T-helper 9 cell (primary cell): Measurements from ENCODE around the gene PRSS22.

ENCODE experiments used
- DNase-seq: peaks from one replicate; pipeline ENCODE4 v3.0.0-alpha.2; 2020

PRSS22 gene

DNA sequence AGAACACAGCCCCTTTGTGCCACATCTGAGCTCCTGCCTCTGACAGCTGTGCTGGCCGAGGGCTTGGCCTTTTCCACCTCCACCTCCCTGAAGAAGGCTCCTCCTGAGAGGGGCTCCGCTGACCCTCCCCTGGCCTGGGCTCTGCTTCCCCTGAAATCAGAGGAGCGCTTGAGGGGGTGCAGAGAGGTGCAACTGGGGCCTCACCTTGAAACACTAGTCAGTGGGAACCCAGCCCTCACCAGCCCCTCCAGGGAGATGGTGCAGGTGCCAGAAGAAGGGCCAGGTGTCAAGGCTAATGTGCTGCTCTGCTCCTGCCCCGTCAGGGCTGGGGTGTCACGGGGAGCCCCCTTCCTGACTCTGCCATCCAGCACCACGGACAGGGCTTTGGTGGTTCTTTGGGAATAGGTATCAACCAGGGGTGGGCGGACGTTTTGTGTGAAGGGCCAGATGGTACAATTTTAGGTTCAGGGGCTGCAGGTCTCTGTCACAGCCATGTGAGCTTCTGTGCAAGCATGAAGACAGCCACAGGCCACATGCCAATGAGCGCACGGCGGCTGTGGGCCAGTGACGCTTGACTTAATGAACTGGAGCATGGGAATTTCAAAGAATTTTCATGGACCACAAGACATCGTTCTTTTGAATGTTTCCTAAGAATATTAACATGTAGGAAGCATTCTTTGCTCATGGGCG, 30.0 kb downstream of the PRSS22 start:
- DNase-seq = no peak

DNA sequence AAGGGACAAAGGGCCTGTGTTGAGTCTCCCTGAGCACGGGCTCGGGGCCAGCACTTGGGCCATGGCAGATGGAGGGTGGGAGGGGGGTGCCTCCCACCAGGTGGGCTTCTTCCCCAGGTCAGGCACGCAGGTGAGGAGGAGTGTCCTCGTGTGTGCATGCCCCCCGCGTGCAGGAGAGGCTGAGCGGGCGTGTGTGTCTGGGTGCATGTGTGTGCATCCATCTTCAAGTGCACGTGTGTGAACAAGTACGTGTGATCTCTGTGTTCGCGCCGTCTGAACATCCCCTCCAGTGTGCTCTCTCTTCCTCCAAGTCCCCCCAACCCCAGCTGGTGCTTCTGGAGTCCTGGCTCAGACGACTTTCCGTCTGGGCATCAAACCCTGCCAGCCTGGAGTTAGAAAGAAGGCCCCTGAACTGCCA, 30.6 kb downstream of the PRSS22 start:
- DNase-seq = no peak

DNA sequence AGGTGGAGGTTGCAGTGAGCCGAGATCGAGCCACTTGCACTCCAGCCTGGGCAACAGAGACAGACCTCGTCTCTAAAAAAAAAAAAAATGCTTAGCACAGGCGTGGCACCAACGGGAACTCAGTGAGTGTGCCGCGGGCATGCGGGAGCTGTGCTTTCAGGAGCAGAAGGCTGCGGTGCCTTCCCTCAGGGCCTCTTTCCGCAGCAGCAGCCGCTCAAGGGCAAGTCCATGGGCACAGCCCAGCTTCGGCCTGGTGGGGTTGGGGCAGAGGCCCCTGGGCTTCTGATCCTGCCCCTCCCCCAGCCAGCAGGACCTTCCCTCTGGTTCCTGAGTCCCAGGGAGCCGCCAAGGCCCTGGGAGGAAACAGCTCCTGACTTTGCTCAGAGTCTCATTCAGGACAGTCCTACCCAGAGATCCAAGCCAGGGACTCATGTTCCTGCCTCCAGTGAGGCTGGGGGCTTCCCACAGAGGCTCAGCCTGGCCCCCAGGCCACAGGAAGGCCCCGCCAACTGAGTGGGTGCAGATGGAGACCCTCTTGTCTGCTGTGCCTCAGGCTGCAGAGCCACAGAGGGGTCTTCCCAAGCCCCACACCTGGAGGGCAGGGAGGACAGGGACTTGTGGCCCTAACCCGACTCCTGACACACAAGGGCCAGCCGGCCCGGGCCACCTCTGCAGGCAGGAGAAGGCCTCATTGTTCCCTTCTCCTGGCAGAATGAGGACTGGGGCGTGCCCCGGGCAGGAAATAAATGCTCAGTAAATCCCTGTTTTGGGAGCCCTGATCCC, 31.2 kb downstream of the PRSS22 start:
- DNase-seq = no peak

DNA sequence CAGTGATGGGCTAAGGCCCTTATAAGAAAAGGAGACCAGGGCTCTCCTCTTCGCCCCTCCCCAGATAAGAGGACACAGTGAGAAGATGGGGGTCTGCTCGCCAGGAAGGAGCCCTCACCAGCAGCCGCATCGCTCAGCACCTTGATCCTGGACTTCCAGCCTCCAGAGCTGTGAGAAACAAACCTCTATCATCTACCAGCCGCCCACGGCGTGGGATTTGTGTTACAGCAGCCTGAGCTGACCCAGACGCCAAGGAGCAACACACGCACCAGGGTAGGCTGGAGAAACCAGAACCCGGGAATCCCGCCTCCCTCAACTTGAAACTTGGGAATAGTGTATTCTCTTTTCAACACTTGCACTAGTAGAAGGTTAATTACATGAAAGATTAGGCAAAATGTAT, 32.1 kb downstream of the PRSS22 start:
- DNase-seq = no peak

DNA sequence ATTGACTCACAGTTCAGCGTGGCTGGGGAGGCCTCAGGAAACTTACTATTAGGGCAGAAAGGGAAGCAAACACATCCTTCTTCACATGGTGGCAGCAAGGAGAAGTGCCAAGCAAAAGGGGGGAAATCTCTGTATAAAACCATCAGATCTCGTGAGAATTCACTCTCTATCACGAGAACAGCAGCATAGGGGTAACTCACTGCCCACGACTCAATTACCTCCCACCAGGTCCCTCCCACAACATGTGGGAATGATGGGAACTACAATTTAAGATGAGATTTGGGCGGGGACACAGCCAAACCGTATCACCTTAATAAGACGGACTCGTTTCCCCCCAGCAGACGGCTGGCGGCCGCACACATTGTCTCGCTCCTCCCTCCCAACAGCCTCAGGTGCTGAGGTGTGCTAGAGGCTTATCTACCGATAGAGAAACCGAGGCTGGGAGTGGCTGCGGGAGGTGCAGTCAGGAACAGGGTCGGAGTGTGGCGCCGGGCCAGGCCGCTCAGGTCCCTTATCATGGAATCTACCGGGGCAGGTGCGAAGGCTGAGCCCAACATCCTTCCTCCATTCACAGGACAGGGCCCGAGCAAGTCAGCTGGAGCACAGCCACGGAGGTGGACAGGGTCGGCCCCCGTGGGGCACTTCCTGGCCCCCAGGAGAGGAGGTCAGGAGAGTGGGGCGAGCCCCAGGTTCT, 32.8 kb downstream of the PRSS22 start:
- DNase-seq = no peak

DNA sequence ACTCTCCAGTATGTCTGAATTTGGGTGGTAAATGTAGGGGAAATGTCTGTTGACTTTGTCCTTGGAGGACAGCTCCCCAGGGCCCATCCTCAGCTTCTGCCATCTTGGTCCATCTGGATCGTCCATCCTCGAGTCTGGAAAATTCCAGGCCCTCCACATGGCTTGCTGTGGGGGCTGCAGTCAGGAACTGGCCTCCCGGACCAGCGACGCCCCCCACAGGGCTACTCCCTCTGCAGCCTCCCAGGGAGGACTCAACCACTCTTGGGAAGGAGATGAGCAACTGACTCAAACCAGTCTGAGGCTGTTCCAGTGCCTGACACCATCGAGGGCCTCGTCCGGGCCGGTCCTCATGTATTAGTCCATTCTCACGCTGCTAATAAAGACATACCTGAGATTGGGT, 33.3 kb downstream of the PRSS22 start:
- no peak for DNase-seq

DNA sequence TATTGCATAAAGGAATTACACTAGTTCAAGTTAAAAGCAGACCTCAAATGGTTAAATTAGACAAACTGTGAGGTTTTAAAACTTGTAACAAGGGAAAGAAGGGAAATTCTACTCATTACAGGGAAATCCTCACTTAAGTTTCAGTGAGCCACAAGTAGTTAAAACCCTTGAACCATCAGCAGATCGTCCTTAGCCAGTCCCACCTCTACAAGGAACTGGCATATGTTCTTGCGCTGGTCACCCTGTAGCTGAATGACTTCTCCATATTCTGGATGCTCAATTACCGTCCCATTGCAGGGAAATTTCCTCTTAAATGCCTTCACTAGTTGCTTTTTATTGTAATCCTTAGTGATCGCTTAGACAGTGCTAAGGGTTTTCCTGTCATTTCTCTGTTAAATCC, 35.5 kb downstream of the PRSS22 start:
- no peak for DNase-seq

DNA sequence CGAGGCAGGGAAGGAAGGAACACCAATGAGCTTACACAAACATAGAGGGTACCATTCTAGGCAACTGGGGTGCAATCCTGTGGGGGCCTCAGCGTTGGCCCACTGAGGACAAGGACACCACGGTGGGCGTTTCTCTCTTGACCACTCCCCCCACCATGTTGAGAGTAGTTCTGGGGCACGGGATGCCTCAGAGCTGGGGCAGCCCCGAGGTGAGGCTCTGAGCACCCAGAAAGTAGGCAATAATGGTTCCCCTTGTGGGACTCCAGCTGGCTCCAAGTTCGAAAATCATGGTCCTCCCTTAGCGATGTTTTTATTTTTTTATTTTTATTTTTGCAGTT, 35.8 kb downstream of the PRSS22 start:
- no peak for DNase-seq

DNA sequence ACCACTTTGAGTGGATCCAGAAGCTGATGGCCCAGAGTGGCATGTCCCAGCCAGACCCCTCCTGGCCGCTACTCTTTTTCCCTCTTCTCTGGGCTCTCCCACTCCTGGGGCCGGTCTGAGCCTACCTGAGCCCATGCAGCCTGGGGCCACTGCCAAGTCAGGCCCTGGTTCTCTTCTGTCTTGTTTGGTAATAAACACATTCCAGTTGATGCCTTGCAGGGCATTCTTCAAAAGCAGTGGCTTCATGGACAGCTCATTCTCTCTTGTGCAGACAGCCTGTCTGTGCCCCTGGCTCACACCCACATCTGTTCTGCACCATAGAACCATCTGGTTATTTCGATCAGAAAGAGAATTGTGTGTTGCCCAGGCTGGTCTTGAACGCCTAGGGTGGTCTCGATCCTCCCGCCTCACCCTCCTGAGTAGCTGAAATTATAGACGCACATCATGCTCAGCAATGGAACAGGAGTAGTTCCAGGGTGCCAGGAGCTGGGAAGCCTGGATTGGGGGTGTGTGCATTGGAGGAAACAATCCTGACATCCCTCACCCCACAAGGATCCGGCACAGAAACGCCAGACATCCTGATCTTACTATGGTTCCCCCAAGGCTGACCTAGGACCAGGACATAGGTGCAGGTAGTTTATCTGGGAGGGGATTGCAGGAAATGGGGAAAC, 36.3 kb downstream of the PRSS22 start:
- no peak for DNase-seq

DNA sequence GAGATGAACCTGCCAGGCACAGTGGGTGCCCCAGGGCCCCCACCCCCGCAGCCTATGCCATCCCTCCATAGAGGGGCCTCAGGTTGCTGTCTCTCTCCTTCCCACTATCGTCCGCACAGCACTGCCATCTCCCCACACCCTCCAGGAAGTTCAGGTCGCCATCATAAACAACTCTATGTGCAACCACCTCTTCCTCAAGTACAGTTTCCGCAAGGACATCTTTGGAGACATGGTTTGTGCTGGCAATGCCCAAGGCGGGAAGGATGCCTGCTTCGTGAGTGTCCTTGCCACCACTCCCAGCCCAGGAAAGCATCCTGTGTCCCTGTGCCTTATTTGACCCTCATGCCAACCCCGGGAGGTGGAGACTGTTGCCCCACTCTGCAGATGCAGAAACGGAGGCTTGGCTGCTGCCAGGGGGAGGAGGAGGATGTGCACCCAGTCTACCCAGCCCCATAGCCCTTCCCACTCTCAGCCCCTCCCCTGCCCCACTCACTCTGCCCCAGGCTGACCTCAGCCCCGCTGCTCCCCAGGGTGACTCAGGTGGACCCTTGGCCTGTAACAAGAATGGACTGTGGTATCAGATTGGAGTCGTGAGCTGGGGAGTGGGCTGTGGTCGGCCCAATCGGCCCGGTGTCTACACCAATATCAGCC, 37.0 kb downstream of the PRSS22 start:
- no peak for DNase-seq

DNA sequence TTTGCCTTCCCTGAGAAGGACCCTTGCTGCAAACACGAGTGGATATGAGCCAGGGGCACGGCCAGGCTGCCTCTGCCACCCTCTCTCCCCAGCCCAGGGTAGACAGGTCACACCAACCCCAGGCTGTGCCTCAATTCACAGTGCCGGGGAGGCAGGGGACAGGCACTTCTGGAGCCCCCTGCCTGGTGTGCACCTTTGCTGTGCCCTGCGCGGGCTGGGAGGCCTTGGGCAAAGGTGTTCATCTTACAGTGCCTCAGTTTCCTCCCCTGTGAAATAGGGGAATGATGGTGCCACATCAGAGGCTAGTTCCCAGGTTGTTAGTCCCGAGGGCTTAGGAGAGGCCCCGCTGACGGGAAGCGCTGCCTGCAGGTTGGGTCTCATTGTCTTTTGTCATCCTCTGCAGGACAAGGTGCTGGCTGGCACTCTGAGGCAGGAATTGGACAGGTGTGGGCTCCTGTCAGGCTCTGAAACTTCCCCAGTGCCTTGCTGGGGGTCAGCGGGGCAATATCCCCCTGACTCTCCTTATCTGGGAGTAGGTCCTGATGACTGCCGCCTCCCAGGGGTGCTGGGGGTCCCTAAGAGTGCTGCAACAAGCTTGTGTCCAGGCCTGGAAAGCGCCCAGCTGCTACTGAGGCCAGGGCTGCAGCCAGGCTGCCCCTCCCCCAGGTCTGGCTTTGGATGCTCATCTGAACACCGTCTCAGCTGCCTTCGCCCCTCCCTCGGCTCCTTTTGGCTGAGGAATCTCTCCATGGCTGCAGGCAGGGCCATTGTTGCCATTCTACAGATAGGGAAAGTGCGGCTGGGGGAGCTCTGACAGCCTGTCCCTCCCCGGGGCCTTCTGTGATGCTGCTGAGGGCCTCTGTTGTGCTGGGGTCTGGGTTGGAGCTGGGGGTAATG, 37.8 kb downstream of the PRSS22 start:
- DNase-seq = no peak

DNA sequence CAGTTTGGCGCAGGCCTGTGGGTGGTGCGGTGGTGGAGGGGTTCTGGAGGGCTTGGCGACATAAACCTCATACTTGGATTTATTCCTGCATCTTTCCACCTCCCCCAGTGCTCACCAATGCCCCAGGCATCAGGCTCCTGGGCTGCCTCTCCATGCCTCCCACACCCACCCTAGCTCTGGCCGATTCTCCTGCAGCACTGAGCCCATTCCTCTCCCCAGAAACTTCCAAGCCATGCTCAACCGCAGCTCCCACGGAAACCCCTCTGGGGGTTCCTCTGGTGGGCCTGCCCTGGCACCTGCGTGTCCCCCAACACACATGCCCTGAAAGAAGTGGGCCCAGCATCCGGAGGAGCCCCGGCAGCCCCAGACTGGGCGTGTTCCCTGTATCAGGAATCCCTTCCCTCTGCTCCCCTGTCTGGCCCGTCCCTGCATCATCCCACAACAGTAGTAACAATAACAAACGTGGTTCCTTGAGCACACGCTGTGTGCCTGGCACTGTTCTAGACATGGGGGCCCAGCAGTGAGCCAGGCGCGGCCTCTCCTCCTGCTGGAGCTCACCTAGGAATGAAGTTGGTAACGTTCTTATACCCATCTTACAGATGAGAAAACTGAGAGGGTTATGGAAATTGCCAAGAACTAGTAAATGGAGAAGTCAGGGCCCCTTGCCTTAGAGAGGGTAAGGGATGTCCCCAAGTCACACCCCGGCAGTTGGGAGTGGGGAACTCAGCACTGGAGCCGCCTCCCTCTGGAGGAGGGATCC, 38.6 kb downstream of the PRSS22 start:
- no peak for DNase-seq

DNA sequence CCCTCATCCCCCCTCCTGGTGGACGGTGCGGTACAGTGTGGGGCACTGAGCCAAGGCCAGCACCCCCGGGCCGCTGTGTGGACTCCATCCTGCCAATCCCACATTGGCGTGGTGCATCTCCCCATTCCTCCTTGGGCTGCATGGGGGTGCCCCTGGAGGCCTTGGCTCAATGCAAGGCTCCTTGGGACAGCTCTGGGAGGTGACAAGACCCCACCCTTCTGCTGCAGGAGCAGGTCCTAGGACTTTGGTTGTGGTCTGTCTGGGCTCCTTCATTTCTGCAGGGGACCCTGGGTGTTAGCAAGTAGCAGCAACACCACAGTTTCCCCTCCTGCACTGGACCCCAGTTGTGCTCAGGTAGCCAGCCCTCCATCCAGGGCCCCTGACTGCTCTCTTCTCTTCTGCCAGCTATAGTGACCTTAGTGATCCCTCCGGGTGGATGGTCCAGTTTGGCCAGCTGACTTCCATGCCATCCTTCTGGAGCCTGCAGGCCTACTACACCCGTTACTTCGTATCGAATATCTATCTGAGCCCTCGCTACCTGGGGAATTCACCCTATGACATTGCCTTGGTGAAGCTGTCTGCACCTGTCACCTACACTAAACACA, 39.6 kb downstream of the PRSS22 start:
- DNase-seq = no peak

DNA sequence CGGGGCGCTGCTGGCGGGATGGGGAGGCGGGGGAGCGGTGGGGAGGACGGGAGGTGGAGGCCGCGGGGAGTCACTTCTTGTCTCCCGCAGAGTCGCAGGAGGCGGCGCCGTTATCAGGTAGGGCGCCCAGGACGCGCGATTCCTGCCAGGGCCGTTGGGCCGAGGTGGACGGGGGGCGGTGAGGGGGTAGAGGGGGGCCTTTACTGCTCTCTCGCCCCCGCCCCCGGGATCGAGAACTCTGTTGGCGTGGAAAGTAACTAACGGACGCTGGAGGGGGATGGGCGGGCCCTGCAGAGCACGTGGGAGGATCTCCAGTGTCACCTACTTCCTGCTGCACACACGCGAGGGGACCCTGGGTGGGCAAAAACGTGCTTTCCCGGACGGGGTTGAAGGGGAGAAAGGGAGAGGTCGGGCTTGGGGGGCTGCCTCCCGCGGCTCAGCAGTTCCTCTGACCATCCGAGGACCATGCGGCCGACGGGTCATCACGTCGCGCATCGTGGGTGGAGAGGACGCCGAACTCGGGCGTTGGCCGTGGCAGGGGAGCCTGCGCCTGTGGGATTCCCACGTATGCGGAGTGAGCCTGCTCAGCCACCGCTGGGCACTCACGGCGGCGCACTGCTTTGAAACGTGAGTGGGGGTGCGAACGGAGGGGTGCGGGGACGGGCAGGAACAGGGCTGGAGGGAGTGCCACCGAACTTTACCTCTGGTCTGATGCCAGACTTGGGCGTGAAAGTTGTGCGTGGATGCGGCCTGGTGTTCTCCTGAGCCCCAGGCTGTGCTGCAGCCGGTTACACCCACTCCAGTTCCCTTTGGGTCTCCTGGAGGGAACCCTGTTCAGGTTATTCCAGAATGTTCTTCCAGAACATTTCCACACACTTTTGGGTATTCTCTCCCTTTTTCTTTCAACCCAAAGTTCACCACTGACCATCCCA, 40.4 kb downstream of the PRSS22 start:
- DNase-seq = no peak

DNA sequence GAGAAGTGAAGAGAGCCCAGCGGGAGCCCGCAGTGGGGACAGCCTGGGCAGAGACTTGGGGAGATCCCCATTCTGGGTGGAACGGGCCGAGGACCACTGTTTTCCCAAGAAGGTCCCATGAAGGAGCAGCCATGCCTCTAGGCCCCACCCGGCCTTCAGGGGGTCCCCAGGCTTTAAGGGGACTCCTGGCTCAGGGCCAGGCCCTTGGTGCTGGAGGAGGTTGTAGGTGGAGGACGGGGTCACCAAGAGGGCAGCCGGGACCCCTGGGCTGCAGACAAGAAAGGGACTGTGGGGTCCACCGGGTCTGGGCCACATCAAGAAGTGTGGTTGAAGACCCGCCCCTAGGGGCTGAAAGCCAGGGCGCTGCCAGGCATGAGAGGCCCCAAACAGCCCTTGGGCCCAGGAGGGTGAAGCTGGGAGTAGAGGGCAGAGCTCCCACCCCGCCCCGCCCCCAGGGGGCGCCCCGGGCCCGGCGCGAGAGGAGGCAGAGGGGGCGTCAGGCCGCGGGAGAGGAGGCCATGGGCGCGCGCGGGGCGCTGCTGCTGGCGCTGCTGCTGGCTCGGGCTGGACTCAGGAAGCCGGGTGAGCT, 41.1 kb downstream of the PRSS22 start, which contains the start of gene PRSS21:
TSS of gene PRSS21 (plus strand) at position 487 of the 589 bp plus-strand sequence. CDS start at position 519, 32 bp downstream.
- no peak for DNase-seq

DNA sequence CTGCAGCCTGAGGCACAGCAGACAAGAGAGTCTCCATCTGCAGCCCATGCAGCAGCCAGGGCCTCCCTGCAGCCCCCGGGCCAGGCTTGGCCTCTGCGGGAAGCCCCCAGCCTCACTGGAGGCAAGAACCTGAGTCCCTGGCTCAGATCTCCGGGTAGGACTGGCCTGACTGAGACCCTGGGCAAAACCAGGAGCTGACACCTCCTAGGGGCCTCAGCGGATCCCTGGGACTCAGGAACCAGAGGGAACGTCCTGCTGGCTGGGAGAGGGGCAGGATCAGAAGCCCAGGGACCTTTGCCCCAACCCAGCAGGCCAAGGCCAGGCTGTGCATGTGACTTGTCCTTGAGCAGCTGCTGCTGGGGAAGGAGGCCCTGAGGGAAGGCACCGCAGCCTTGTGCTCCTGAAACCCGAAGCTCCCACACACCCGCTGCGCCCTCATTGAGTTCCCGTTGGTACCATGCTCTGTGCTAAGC, 42.6 kb downstream of the PRSS22 start:
- DNase-seq = no peak

DNA sequence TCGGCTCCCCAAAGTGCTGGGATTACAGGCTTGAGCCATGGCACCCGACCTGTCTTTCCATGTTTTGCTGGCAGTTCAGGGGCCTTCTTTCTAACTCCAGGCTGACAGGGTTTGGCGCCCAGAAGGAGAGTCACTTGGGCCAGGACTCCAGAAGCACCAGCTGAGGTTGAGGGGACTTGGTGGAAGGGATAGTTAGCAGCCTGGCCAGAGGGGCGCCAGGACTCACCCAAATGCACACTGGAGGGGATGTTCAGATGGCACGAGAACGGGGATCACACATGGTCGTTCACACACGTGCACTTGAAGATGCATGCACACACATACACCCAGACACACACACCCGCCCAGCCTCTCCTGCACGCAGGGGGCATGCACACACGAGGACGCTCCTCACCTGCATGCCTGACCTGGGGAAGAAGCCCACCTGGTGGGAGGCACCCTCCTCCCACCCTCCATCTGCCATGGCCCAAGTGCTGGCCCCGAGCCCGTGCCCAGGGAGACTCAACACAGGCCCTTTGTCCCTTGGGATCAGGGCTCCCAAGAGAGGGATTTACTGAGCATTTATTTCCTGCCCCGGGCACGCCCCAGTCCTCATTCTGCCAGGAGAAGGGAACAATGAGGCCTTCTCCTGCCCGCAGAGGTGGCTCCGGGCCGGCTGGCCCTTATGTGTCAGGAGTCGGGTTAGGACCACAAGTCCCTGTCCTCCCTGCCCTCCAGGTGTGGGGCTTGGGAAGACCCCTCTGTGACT, 43.2 kb downstream of the PRSS22 start:
- no peak for DNase-seq

DNA sequence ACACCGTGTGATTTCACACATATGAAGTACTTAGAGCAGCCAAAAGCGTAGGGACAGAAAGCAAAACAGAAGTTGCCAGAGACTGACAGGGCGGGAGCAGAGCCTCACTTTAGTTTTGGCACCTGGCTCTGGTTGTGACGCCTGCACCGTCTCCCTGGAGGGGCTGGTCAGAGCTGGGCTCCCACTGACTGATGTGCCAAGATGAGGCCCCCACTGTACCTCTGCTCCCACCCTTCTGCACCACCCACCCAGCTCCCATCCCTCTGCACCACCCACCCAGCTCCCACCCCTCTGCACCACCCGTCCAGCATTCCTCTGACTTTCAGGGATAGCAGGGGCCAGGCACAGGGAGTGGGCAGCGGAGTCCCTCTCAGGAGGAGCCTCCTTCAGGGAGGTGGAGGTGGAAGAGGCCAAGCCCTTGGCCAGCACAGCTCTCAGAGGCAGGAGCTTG, 44.2 kb downstream of the PRSS22 start:
- DNase-seq = no peak
